ENCODE measurements around the gene PSTPIP1. TPM values are rescaled to one million over a fixed set of nuclear protein-coding genes. Genes with fewer than 3 reads are reported as not detected.

PSTPIP1 gene
- total and polyA plus RNA-seq, 2 experiments from 2014 or later, result 0.80 to 3.7 TPM

DNA sequence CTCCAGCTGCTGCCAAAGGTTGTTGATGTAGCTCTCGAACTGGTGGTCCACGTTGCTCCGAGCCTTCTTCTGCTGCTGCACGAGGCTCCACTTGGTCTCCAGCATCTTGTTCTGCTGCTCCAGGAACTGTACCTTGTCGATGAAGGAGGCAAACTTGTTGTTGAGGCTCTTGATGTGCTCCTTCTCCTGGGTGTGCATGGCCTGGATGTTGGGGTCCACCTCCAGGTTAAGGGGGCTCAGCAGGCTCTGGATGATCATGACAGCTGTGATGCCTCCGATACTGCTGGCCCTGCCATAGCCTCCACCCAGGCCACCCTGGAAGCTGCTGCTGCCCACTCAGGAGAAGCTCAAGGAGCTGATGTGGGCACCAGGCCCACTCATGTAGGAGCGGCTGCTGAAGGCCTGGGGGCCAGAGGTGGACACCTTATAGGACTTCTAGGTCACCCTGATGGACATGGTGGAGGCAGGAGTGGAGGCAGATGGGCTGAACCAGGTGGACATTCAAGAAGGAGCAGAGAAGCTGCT is 14.9 kb upstream of the PSTPIP1 start (continued):
- TF ChIP-seq, protein P1, sequence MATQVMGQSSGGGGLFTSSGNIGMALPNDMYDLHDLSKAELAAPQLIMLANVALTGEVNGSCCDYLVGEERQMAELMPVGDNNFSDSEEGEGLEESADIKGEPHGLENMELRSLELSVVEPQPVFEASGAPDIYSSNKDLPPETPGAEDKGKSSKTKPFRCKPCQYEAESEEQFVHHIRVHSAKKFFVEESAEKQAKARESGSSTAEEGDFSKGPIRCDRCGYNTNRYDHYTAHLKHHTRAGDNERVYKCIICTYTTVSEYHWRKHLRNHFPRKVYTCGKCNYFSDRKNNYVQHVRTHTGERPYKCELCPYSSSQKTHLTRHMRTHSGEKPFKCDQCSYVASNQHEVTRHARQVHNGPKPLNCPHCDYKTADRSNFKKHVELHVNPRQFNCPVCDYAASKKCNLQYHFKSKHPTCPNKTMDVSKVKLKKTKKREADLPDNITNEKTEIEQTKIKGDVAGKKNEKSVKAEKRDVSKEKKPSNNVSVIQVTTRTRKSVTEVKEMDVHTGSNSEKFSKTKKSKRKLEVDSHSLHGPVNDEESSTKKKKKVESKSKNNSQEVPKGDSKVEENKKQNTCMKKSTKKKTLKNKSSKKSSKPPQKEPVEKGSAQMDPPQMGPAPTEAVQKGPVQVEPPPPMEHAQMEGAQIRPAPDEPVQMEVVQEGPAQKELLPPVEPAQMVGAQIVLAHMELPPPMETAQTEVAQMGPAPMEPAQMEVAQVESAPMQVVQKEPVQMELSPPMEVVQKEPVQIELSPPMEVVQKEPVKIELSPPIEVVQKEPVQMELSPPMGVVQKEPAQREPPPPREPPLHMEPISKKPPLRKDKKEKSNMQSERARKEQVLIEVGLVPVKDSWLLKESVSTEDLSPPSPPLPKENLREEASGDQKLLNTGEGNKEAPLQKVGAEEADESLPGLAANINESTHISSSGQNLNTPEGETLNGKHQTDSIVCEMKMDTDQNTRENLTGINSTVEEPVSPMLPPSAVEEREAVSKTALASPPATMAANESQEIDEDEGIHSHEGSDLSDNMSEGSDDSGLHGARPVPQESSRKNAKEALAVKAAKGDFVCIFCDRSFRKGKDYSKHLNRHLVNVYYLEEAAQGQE (IDR thresholded peaks at IDR 0.05; ENCODE audit: unreplicated experiment), result no peak

DNA sequence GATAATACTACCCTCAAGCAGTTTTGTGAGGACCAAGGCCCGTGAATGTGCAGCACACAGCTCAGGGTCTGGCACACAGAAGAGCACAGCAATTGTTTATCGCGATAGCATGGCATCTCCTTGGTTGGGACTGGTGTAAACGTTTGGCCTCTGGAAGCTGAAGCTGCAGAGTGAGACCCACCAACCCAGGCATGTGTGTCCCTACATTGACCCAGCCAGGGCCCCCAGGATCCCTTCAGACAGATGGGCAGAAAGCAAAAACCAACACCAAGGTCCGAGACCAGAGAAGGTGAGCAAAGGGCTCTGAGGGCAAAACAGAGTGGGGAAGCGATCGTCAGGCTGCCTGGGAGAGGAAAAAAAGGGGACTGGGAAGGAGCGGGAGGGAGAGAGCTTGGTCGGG is 12.6 kb upstream of the PSTPIP1 start:
- H2AFZ ChIP-seq, result no peak overlapping the region
- Mint-ChIP-seq H3K36me3 (ENCODE audit: low read depth) (no peaks in the 10 kb centered on the region; the same call in 2 of the 3 replicates), H3K4me3 (no peak overlapping the region), H3K27ac (no peak overlapping the region), H3K27me3 (ENCODE audit: insufficient read depth, low read depth, poor library complexity) (no peaks in the 10 kb centered on the region), H3K9me3 (peaks cover 6% of the 10 kb centered on the region; the same call in 2 of the 3 replicates), H3K4me1 (no peaks in the 10 kb centered on the region)
- H3K4me3 ChIP-seq, result no peak overlapping the region
- no peaks in the 10 kb centered on the region for H3K79me2 ChIP-seq (replicated peaks; ENCODE audit: insufficient read depth)
- TF ChIP-seq JUNB (IDR thresholded peaks at IDR 0.05; ENCODE audit: unreplicated experiment), result no peak
- TF ChIP-seq, protein P2, sequence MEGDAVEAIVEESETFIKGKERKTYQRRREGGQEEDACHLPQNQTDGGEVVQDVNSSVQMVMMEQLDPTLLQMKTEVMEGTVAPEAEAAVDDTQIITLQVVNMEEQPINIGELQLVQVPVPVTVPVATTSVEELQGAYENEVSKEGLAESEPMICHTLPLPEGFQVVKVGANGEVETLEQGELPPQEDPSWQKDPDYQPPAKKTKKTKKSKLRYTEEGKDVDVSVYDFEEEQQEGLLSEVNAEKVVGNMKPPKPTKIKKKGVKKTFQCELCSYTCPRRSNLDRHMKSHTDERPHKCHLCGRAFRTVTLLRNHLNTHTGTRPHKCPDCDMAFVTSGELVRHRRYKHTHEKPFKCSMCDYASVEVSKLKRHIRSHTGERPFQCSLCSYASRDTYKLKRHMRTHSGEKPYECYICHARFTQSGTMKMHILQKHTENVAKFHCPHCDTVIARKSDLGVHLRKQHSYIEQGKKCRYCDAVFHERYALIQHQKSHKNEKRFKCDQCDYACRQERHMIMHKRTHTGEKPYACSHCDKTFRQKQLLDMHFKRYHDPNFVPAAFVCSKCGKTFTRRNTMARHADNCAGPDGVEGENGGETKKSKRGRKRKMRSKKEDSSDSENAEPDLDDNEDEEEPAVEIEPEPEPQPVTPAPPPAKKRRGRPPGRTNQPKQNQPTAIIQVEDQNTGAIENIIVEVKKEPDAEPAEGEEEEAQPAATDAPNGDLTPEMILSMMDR (conservative IDR thresholded peaks at IDR 0.05; ENCODE audit: low read depth in 2 of 2), result no peak
- TF ChIP-seq, protein P3, sequence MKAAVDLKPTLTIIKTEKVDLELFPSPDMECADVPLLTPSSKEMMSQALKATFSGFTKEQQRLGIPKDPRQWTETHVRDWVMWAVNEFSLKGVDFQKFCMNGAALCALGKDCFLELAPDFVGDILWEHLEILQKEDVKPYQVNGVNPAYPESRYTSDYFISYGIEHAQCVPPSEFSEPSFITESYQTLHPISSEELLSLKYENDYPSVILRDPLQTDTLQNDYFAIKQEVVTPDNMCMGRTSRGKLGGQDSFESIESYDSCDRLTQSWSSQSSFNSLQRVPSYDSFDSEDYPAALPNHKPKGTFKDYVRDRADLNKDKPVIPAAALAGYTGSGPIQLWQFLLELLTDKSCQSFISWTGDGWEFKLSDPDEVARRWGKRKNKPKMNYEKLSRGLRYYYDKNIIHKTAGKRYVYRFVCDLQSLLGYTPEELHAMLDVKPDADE (IDR thresholded peaks at IDR 0.05), result no peak
- ATAC-seq, result no peak
- H3K36me3 ChIP-seq (ENCODE audit: insufficient read depth), result no peaks in the 10 kb centered on the region
- no peak for DNase-seq (ENCODE audit: low spot score)
- no peak overlapping the region for H3K27ac ChIP-seq (ENCODE audit: low read depth)
- H3K27me3 ChIP-seq (ENCODE audit: insufficient read depth), result no peaks in the 10 kb centered on the region
- H3K4me2 ChIP-seq, result no peak overlapping the region
- no peaks in the 10 kb centered on the region for H3F3A ChIP-seq (replicated peaks; ENCODE audit: low read depth)
- H3K4me1 ChIP-seq (ENCODE audit: insufficient read depth), result no peaks in the 10 kb centered on the region
- no peaks in the 10 kb centered on the region for H3K9me2 ChIP-seq (ENCODE audit: insufficient read depth)
- no peaks in the 10 kb centered on the region for H4K20me1 ChIP-seq (replicated peaks; ENCODE audit: insufficient read depth)

DNA sequence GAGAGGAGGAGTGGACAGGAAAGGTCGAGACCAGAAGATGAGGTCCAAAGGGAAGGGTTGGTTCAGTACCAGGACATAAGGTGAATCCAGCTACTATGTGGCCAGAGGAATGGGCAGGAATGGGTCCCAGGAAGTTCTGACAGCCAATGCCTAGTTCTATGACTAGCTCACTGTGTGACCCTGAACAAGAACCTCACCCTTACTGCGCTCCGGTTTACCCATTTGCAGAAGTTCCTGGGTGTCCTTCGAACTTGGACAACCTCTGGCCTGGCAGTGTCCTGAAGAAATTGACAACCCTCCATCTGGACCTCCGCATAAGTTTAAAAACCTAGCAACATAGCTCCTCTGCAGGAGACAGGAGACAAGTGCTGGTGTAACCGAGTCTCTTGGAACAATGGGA is 12.2 kb upstream of the PSTPIP1 start:
- ATAC-seq (no peak), DNase-seq (ENCODE audit: low spot score) (no peak)
- H3K27ac Mint-ChIP-seq, result no peak overlapping the region
- H3K9me3 Mint-ChIP-seq, result peaks cover 6% of the 10 kb centered on the region; the same call in 2 of the 3 replicates
- no peaks in the 10 kb centered on the region for H3K4me1 Mint-ChIP-seq
- no peak overlapping the region for H3K4me3 ChIP-seq
- H3K27me3 Mint-ChIP-seq (ENCODE audit: insufficient read depth, low read depth, poor library complexity), result no peaks in the 10 kb centered on the region
- H3K27ac ChIP-seq (ENCODE audit: low read depth), result no peak overlapping the region
- no peaks in the 10 kb centered on the region for H3K79me2 ChIP-seq (replicated peaks; ENCODE audit: insufficient read depth)
- H2AFZ ChIP-seq, result no peak overlapping the region
- no peaks in the 10 kb centered on the region for H3K4me1 ChIP-seq (ENCODE audit: insufficient read depth)
- no peak overlapping the region for H3K4me3 Mint-ChIP-seq
- no peaks in the 10 kb centered on the region; the same call in 2 of the 3 replicates for H3K36me3 Mint-ChIP-seq (ENCODE audit: low read depth)
- H3K36me3 ChIP-seq (ENCODE audit: insufficient read depth), result no peaks in the 10 kb centered on the region
- no peaks in the 10 kb centered on the region for H3F3A ChIP-seq (replicated peaks; ENCODE audit: low read depth)
- no peak overlapping the region for H3K4me2 ChIP-seq
- H4K20me1 ChIP-seq (replicated peaks; ENCODE audit: insufficient read depth), result no peaks in the 10 kb centered on the region
- H3K27me3 ChIP-seq (ENCODE audit: insufficient read depth), result no peaks in the 10 kb centered on the region
- no peaks in the 10 kb centered on the region for H3K9me2 ChIP-seq (ENCODE audit: insufficient read depth)
- TF ChIP-seq EZH2 (IDR thresholded peaks at IDR 0.05; ENCODE audit: low read depth, unreplicated experiment), result no peak
- TF ChIP-seq, protein P3 (IDR thresholded peaks at IDR 0.05), result no peak
- TF ChIP-seq, protein P2 (conservative IDR thresholded peaks at IDR 0.05; ENCODE audit: low read depth in 2 of 2), result no peak
- TF ChIP-seq ZNF331 (CRISPR knock-in tag; IDR thresholded peaks at IDR 0.05; ENCODE audit: low read depth), result no peak
- no peak for TF ChIP-seq STAT1 (IDR thresholded peaks at IDR 0.05; ENCODE audit: unreplicated experiment)
- no peak for TF ChIP-seq JUNB (IDR thresholded peaks at IDR 0.05; ENCODE audit: unreplicated experiment)
- TF ChIP-seq CREB1 (CRISPR knock-in tag; IDR thresholded peaks at IDR 0.05; ENCODE audit: low read depth), result no peak
- no peak for TF ChIP-seq ZNF114 (CRISPR knock-in tag; IDR thresholded peaks at IDR 0.05)
